ENCODE data around the gene LMOD2. TPM values are rescaled to one million over a fixed set of nuclear protein-coding genes. Genes with fewer than 3 reads are reported as not detected.

Gene LMOD2
- total and polyA plus RNA-seq, 2 experiments from 2014 or later, result not detected

GRCh38 chr7:123627851-123628250 lies 27.8 kb upstream of the LMOD2 start:
- no peak for TF ChIP-seq EZH2 (IDR thresholded peaks at IDR 0.05; ENCODE audit: low read depth, unreplicated experiment)
- TF ChIP-seq CREB1 (CRISPR knock-in tag; IDR thresholded peaks at IDR 0.05; ENCODE audit: low read depth), result no peak
- no peak for TF ChIP-seq POLR2AphosphoS5 (IDR thresholded peaks at IDR 0.05; ENCODE audit: low read depth)
- TF ChIP-seq CTCF (conservative IDR thresholded peaks at IDR 0.05; ENCODE audit: low read depth in 2 of 2), result no peak
- no peak for TF ChIP-seq REST (IDR thresholded peaks at IDR 0.05; ENCODE audit: unreplicated experiment)
- H3K4me2 ChIP-seq, result no peak overlapping the region
- H3K27ac ChIP-seq (ENCODE audit: low read depth), result no peak overlapping the region
- peaks cover 12% of the 10 kb centered on the region; the same call in 1 of the 2 replicates for H3K9me2 ChIP-seq (ENCODE audit: insufficient read depth)
- H3F3A ChIP-seq (replicated peaks; ENCODE audit: low read depth), result no peaks in the 10 kb centered on the region
- H3K36me3 ChIP-seq (ENCODE audit: insufficient read depth), result no peaks in the 10 kb centered on the region
- no peaks in the 10 kb centered on the region for H3K27me3 Mint-ChIP-seq (ENCODE audit: insufficient read depth, low read depth, poor library complexity)
- no peaks in the 10 kb centered on the region for H3K4me1 ChIP-seq (ENCODE audit: insufficient read depth)
- H2AFZ ChIP-seq, result no peak overlapping the region
- H4K20me1 ChIP-seq (replicated peaks; ENCODE audit: insufficient read depth), result no peaks in the 10 kb centered on the region
- H3K27ac Mint-ChIP-seq, result no peak overlapping the region
- no peaks in the 10 kb centered on the region for H3K9me3 Mint-ChIP-seq
- no peak for DNase-seq (ENCODE audit: low spot score)
- H3K4me3 ChIP-seq, result no peak overlapping the region
- H3K36me3 Mint-ChIP-seq (ENCODE audit: low read depth), result no peaks in the 10 kb centered on the region
- no peak for ATAC-seq
- no peaks in the 10 kb centered on the region for H3K27me3 ChIP-seq (ENCODE audit: insufficient read depth)
- no peak overlapping the region for H3K4me3 Mint-ChIP-seq
- no peaks in the 10 kb centered on the region for H3K79me2 ChIP-seq (replicated peaks; ENCODE audit: insufficient read depth)
- H3K4me1 Mint-ChIP-seq, result peaks cover 6% of the 10 kb centered on the region

GRCh38 chr7:123628829-123629228 lies 26.8 kb upstream of the LMOD2 start:
- Histone ChIP-seq H3K4me2 (no peak overlapping the region), H3K9me2 (ENCODE audit: insufficient read depth) (peaks cover 12% of the 10 kb centered on the region; the same call in 1 of the 2 replicates), H3K27ac (ENCODE audit: low read depth) (no peak overlapping the region), H3K27me3 (ENCODE audit: insufficient read depth) (no peaks in the 10 kb centered on the region), H3K4me3 (no peak overlapping the region), H4K20me1 (replicated peaks; ENCODE audit: insufficient read depth) (no peaks in the 10 kb centered on the region), H3F3A (replicated peaks; ENCODE audit: low read depth) (no peaks in the 10 kb centered on the region), H3K36me3 (ENCODE audit: insufficient read depth) (no peaks in the 10 kb centered on the region), H3K79me2 (replicated peaks; ENCODE audit: insufficient read depth) (no peaks in the 10 kb centered on the region), H2AFZ (no peak overlapping the region), H3K4me1 (ENCODE audit: insufficient read depth) (no peaks in the 10 kb centered on the region)
- Mint-ChIP-seq H3K36me3 (ENCODE audit: low read depth) (no peaks in the 10 kb centered on the region), H3K4me3 (no peak overlapping the region), H3K27ac (no peak overlapping the region), H3K4me1 (peaks cover 6% of the 10 kb centered on the region), H3K9me3 (no peaks in the 10 kb centered on the region), H3K27me3 (ENCODE audit: insufficient read depth, low read depth, poor library complexity) (no peaks in the 10 kb centered on the region)
- DNase-seq (ENCODE audit: low spot score) (no peak), ATAC-seq (no peak)
- TF ChIP-seq ZNF462 (CRISPR knock-in tag; IDR thresholded peaks at IDR 0.05) (no peak), EZH2 (IDR thresholded peaks at IDR 0.05; ENCODE audit: low read depth, unreplicated experiment) (no peak), CREB1 (CRISPR knock-in tag; IDR thresholded peaks at IDR 0.05; ENCODE audit: low read depth) (no peak), POLR2AphosphoS5 (IDR thresholded peaks at IDR 0.05; ENCODE audit: low read depth) (no peak), EZH2phosphoT487 (IDR thresholded peaks at IDR 0.05; ENCODE audit: unreplicated experiment) (no peak), CTCF (conservative IDR thresholded peaks at IDR 0.05; ENCODE audit: low read depth in 2 of 2) (no peak)
